WERI-Rb-1 (cell line): Measurements from ENCODE around the gene LAYN.

ENCODE experiments used
- DNase-seq: peaks from one replicate; pipeline ENCODE4 v3.0.0-alpha.2; 2020
- H3K27ac ChIP-seq: fragments of 250-450 bp; sonication (Bioruptor Pico); 2 replicates; pipeline ENCODE4 v1.5.1; 2020; ENCODE audit warnings: mild to moderate bottlenecking, moderate library complexity
- H3K27me3 ChIP-seq: fragments of 250-450 bp; sonication (Bioruptor Pico); 2 replicates; pipeline ENCODE4 v1.5.1; 2021; ENCODE audit warnings: mild to moderate bottlenecking, low read depth, moderate library complexity; ENCODE audit not compliant: insufficient read depth, severe bottlenecking
- H3K36me3 ChIP-seq: fragments of 250-450 bp; sonication (Bioruptor Pico); 2 replicates; pipeline ENCODE4 v1.5.1; 2020; ENCODE audit warnings: mild to moderate bottlenecking, moderate library complexity
- H3K4me3 ChIP-seq: 2 replicates; pipeline ENCODE4 v1.5.1; 2011; ENCODE audit warnings: low read depth, mild to moderate bottlenecking, control low read depth, low read length
- H3K9me3 ChIP-seq: fragments of 250-450 bp; sonication (Bioruptor Pico); 2 replicates; pipeline ENCODE4 v1.5.1; 2021; ENCODE audit warnings: mild to moderate bottlenecking, moderate library complexity; ENCODE audit not compliant: severe bottlenecking
- TF ChIP-seq, protein P1 (sequence below): IDR thresholded peaks from 2 replicates; pipeline ENCODE4 v1.5.1; 2011; ENCODE audit warnings: low read depth, mild to moderate bottlenecking, control low read depth, inconsistent platforms, low read length

The LAYN gene

DNA sequence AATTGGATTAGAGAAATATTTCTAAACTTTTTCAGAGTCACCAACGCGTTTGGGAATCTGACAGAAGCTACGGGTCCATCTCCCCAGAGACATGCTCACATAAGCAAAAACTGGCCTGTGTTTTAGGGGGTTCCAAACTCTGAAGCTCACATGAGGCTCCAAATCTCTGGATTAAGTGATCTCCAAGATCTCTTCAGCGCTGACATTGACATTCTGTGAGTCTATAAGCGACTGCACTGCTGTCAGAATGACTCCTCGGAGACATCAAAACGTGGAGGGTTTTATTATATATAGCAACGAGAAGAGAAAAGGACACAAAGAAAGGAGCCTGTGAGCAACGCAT, 61.1 kb downstream of the LAYN start:
- H3K36me3 ChIP-seq, result no peaks in the 10 kb centered on the region
- DNase-seq, result no peak
- H3K27ac ChIP-seq, result peak overlapping the region; percentile 95
- TF ChIP-seq, protein P1, sequence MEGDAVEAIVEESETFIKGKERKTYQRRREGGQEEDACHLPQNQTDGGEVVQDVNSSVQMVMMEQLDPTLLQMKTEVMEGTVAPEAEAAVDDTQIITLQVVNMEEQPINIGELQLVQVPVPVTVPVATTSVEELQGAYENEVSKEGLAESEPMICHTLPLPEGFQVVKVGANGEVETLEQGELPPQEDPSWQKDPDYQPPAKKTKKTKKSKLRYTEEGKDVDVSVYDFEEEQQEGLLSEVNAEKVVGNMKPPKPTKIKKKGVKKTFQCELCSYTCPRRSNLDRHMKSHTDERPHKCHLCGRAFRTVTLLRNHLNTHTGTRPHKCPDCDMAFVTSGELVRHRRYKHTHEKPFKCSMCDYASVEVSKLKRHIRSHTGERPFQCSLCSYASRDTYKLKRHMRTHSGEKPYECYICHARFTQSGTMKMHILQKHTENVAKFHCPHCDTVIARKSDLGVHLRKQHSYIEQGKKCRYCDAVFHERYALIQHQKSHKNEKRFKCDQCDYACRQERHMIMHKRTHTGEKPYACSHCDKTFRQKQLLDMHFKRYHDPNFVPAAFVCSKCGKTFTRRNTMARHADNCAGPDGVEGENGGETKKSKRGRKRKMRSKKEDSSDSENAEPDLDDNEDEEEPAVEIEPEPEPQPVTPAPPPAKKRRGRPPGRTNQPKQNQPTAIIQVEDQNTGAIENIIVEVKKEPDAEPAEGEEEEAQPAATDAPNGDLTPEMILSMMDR, result no peak
- H3K27me3 ChIP-seq, result no peaks in the 10 kb centered on the region
- H3K9me3 ChIP-seq, result no peaks in the 10 kb centered on the region
- H3K4me3 ChIP-seq, result peak overlapping the region; percentile 46

DNA sequence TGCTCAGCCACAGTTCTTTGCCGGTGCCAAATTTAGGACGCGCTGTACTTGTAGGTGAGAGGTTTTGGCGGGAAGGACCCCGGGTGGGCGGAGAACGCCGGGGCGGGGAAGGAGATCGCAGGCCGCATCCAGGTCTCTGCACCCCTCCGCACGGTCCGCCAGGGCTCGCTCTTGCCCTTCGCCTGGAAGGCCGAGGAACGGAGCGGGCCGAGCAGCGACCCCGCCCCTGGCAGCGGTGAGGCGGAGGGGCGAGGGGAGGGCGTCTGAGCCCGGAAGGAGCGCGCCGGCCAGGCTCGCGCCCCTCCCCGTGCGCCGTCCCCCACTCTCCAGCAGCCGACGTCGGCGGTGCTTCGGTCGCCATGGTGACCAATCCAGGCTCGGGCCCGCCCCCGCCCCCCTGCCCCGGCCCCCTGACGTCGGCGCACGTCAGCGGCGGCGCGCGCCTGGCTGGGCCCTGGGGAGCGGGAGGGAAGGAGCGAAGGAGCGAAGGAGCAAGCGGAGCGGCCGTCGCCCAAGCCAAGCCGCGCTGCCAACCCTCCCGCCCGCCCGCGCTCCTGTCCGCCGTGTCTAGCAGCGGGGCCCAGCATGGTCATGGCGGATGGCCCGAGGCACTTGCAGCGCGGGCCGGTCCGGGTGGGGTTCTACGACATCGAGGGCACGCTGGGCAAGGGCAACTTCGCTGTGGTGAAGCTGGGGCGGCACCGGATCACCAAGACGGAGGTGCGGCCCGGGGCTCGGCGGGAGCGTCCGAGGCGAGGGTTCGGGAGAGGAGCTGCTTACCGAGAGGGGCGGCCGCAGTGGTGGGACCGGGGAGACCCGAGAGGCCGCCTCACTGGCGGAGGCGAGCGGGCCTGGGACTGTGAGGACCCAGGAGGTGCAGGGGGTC, 61.7 kb downstream of the LAYN start, which contains the start of gene SIK2:
Gene SIK2 (plus strand): TSS at position 471 of the 886 bp plus-strand sequence. CDS start 115 bp downstream, at position 586.
- H3K4me3 ChIP-seq, result peak within 1 kb of the TSS; percentile 92
- TF ChIP-seq, protein P1, result peak; percentile 95
- H3K27me3 ChIP-seq, result no peaks in the 10 kb centered on the region
- H3K36me3 ChIP-seq, result no peaks in the 10 kb centered on the region
- no peaks in the 10 kb centered on the region for H3K9me3 ChIP-seq
- peak; percentile 96 for DNase-seq
- H3K27ac ChIP-seq, result peak within 1 kb of the TSS; percentile 95

DNA sequence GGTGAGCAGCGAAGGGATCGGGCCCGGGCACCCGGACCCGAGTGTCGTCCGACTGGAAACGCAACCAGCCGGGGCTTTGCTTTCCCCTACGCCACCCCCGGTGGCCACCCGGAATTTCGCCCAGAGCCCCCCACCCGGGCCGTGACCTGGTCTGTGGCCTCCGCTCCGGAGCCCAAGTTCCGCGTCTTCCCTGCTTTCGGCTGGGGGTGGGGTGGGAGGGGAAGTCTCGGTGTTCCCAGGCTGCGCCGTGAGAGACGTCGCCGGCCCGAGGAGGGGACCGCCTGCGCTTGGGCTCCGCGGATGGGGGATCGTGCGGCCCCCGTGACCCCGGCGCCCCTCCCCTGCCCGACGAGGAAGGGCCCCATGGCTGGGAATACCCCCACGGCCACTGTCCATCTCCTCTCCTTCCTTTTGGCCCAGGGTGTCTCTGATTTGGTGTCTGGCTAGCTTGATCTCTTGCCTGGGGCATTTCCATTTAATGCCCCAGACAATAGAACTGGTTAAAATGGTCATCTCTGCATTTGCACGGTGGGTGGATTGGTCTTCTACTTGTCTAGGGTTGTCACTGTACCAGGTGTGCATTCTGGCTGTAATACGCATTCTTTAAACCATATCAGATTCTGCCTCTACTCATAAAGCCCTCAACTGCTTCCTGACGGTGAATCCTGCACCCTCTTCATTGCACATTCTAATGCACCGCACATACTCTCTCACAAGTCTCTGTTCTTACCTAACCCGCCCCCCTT, 62.5 kb downstream of the LAYN start:
- DNase-seq, result no peak
- H3K27ac ChIP-seq, result peak overlapping the region; percentile 89

DNA sequence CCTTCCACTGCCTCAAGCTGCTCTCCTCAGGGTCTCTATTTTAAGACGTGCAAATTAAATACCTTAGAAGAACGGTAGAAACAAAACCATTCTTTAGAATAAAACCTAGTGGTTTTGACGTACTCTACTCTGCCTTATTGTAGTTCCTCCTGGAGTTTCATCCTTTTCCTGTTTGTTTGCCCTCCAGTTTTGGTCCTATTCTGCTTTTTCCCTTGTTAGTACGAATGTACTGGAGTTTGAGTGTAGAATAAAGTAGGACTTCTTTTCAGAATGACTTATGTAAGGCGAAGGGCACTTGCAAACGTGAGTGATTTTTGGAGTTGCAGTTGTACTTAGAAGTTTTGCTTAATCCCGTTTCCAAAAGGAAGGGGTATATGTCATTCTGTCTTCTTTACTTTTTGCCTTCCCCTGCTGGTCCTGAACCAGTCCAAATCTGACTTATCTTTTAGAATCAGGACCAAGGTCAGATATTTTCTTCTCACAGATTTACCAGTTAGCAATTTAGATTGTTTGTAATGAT, 63.2 kb downstream of the LAYN start:
- TF ChIP-seq, protein P1, result no peak
- no peaks in the 10 kb centered on the region for H3K36me3 ChIP-seq
- H3K9me3 ChIP-seq, result no peaks in the 10 kb centered on the region
- no peak for DNase-seq
- H3K27ac ChIP-seq, result no peak overlapping the region; the same call in 1 of the 2 replicates
- H3K27me3 ChIP-seq, result no peaks in the 10 kb centered on the region
- H3K4me3 ChIP-seq, result peak overlapping the region; percentile 92

More for the DNA sequence above, 62.5 kb downstream of the LAYN start:
- H3K4me3 ChIP-seq, result peak overlapping the region; percentile 92
- H3K9me3 ChIP-seq, result no peaks in the 10 kb centered on the region
- H3K36me3 ChIP-seq, result no peaks in the 10 kb centered on the region
- H3K27me3 ChIP-seq, result no peaks in the 10 kb centered on the region
- TF ChIP-seq, protein P1, result no peak

DNA sequence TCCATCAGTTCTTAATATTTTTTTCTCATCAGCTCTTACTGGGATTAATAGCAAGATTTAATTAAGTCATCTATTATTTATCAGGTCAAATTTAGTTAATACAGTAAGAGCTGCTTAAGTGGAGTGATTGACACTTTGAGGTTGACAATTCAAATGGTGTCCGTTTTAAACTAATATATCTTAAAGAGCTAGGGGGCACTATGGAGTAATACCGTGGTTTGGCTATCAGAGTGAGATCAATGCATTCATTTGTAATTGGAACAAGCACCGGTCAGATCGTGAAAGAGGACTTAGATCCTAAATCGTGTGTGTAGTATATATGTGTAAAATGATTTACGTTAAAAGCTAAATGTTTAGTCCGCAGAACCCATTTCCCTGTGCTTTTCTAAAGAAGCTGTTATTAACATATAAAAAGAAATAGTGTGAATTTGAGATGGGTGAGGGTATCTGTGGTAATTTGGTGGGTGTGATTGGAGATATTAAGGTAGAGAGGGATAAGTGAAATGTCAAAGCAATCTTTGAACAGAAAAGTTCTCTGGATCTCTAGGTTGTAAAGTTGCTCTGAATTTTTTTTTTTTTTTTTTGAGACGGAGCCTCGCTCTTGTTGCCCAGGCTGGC, 64.0 kb downstream of the LAYN start:
- no peak overlapping the region for H3K4me3 ChIP-seq
- DNase-seq, result no peak

More for the DNA sequence above, 64.0 kb downstream of the LAYN start:
- H3K27ac ChIP-seq, result no peak overlapping the region
- TF ChIP-seq, protein P1, result peak; percentile 38; the same call in 1 of the 2 replicates
- H3K9me3 ChIP-seq, result no peaks in the 10 kb centered on the region
- no peaks in the 10 kb centered on the region for H3K36me3 ChIP-seq
- no peaks in the 10 kb centered on the region for H3K27me3 ChIP-seq
